Ishikawa (cell line): Measurements from ENCODE around the gene PEX1.

Experiments
- CEBPB ChIP-seq: IDR thresholded peaks from 2 replicates; pipeline ENCODE4 v1.6.1; 2012
- CREB1 ChIP-seq: IDR thresholded peaks from 2 replicates; pipeline ENCODE4 v1.6.1; 2012; ENCODE audit warnings: low read depth
- EGR1 ChIP-seq: IDR thresholded peaks from 2 replicates; pipeline ENCODE4 v1.6.1; 2012
- EP300 ChIP-seq: IDR thresholded peaks from 2 replicates; pipeline ENCODE4 v1.6.1; 2012; ENCODE audit warnings: borderline replicate concordance
- FOXM1 ChIP-seq: IDR thresholded peaks from 2 replicates; pipeline ENCODE4 v1.6.1; 2012; ENCODE audit warnings: low read depth, borderline replicate concordance
- NFIC ChIP-seq: IDR thresholded peaks from 2 replicates; pipeline ENCODE4 v1.6.1; 2012
- RAD21 ChIP-seq: IDR thresholded peaks from 2 replicates; pipeline ENCODE4 v1.6.1; 2012; ENCODE audit warnings: low read depth
- TAF1 ChIP-seq: IDR thresholded peaks from 2 replicates; pipeline ENCODE4 v1.6.1; 2012; ENCODE audit warnings: low read depth, mild to moderate bottlenecking
- TCF12 ChIP-seq: IDR thresholded peaks from 2 replicates; pipeline ENCODE4 v1.6.1; 2012; ENCODE audit warnings: low read depth
- TEAD4 ChIP-seq: IDR thresholded peaks from 2 replicates; pipeline ENCODE4 v1.6.1; 2012
- YY1 ChIP-seq: IDR thresholded peaks from 2 replicates; pipeline ENCODE4 v1.6.1; 2012; ENCODE audit warnings: low read depth
- ZBTB7A ChIP-seq: IDR thresholded peaks from 2 replicates; pipeline ENCODE4 v1.6.1; 2012; ENCODE audit warnings: low read depth
- TF ChIP-seq, protein P1 (sequence below): IDR thresholded peaks from 2 replicates; pipeline ENCODE4 v1.6.1; 2012
- TF ChIP-seq, protein P2 (sequence below): IDR thresholded peaks from 2 replicates; pipeline ENCODE4 v1.6.1; 2012; ENCODE audit warnings: low read depth, mild to moderate bottlenecking
- TF ChIP-seq, protein P3 (sequence below): IDR thresholded peaks from 2 replicates; pipeline ENCODE4 v1.6.1; 2012

PEX1 gene

GRCh38 chr7:92513167-92513902 is 15.0 kb downstream of the PEX1 start:
- no peak for TF ChIP-seq EP300

- no peak for TF ChIP-seq FOXM1
- TF ChIP-seq, protein P1, sequence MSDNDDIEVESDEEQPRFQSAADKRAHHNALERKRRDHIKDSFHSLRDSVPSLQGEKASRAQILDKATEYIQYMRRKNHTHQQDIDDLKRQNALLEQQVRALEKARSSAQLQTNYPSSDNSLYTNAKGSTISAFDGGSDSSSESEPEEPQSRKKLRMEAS = no peak
- TF ChIP-seq, protein P2, sequence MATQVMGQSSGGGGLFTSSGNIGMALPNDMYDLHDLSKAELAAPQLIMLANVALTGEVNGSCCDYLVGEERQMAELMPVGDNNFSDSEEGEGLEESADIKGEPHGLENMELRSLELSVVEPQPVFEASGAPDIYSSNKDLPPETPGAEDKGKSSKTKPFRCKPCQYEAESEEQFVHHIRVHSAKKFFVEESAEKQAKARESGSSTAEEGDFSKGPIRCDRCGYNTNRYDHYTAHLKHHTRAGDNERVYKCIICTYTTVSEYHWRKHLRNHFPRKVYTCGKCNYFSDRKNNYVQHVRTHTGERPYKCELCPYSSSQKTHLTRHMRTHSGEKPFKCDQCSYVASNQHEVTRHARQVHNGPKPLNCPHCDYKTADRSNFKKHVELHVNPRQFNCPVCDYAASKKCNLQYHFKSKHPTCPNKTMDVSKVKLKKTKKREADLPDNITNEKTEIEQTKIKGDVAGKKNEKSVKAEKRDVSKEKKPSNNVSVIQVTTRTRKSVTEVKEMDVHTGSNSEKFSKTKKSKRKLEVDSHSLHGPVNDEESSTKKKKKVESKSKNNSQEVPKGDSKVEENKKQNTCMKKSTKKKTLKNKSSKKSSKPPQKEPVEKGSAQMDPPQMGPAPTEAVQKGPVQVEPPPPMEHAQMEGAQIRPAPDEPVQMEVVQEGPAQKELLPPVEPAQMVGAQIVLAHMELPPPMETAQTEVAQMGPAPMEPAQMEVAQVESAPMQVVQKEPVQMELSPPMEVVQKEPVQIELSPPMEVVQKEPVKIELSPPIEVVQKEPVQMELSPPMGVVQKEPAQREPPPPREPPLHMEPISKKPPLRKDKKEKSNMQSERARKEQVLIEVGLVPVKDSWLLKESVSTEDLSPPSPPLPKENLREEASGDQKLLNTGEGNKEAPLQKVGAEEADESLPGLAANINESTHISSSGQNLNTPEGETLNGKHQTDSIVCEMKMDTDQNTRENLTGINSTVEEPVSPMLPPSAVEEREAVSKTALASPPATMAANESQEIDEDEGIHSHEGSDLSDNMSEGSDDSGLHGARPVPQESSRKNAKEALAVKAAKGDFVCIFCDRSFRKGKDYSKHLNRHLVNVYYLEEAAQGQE = no peak
- no peak for TF ChIP-seq TAF1
- TF ChIP-seq TCF12 = no peak
- TF ChIP-seq, protein P3, sequence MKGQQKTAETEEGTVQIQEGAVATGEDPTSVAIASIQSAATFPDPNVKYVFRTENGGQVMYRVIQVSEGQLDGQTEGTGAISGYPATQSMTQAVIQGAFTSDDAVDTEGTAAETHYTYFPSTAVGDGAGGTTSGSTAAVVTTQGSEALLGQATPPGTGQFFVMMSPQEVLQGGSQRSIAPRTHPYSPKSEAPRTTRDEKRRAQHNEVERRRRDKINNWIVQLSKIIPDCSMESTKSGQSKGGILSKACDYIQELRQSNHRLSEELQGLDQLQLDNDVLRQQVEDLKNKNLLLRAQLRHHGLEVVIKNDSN = no peak
- no peak for TF ChIP-seq TEAD4
These were observed 19.4 kb downstream of the PEX1 start for GRCh38 chr7:92508946-92509345.

GRCh38 chr7:92506363-92506762 is 22.0 kb downstream of the PEX1 start:
- TF ChIP-seq, protein P2 = no peak
- TF ChIP-seq CREB1 (no peak), TEAD4 (no peak), CEBPB (no peak), EP300 (no peak), TCF12 (no peak), ZBTB7A (no peak), FOXM1 (no peak), RAD21 (no peak)

DNA sequence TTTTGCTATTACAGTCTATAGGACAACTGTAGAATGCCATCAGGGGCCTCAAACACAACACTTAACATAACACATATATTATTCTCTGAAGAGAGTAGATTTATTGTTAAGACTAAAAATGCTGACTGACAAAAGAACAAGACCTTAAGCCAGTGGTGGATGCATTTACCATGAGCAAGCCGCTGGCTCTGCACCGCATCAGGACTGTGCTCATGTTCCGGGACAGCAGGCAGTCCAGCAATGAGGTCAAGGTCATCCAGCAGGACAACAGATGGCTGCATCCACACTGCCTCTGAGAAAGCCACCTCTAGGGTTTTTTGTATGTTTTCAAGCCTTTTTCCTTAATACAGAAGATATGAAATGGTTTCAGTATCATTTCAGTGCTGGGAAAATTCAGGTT is 23.8 kb downstream of the PEX1 start:
- TF ChIP-seq YY1 = no peak
- no peak for TF ChIP-seq CEBPB
- no peak for TF ChIP-seq ZBTB7A
- TF ChIP-seq, protein P1 = no peak
- TF ChIP-seq EP300 = no peak
- TF ChIP-seq TAF1 = no peak
- no peak for TF ChIP-seq CREB1
- TF ChIP-seq, protein P3 = no peak
- no peak for TF ChIP-seq TCF12
- TF ChIP-seq, protein P2 = no peak
- TF ChIP-seq RAD21 = no peak
- TF ChIP-seq TEAD4 = no peak
- TF ChIP-seq EGR1 = no peak
- no peak for TF ChIP-seq NFIC
- no peak for TF ChIP-seq FOXM1

DNA sequence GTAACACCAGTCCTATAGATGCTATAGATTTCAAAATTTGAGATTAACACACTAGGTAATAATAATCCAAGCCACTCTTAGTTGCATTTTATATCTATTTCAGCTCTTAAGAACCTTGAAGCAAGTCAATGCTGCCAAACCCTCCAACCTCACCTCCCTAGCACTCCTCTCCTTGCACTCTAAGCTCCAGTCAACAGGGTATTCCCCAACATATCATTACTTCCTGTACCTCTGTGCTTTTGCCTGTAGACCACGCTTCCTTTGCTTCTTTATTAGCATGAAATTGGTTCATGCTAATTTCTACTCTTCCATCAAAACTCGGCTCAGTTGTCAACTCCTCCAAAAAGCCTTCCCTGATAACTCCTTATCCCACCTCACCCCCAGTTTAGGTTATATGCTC is 24.6 kb downstream of the PEX1 start:
- no peak for TF ChIP-seq EGR1
- no peak for TF ChIP-seq TCF12
- no peak for TF ChIP-seq NFIC
- TF ChIP-seq ZBTB7A = no peak
- no peak for TF ChIP-seq EP300
